Smooth muscle cell (in vitro differentiated cells): ENCODE measurements around the gene KLF16. TPM values are rescaled to one million over a fixed set of nuclear protein-coding genes. Genes with fewer than 3 reads are reported as not detected.

Source experiments
- DNase-seq: peaks from one replicate; lab custom pipeline; 2025; ENCODE audit not compliant: unreplicated experiment; lab: John Stamatoyannopoulos, UW
- H2AFZ ChIP-seq: fragments of 200-600 bp; sonication (generic); 2 replicates; pipeline ENCODE4 v1.6.0; 2016; ENCODE audit warnings: antibody characterized with exemption, low read depth, mild to moderate bottlenecking
- H3F3A ChIP-seq: fragments of 200-600 bp; sonication (generic); 2 replicates; pipeline ENCODE4 v1.6.0; 2017; ENCODE audit warnings: antibody characterized with exemption, low read depth
- H3K27ac ChIP-seq: fragments of 200-600 bp; sonication (generic); 2 replicates; pipeline ENCODE4 v1.5.1; 2016; ENCODE audit warnings: low read depth, mild to moderate bottlenecking
- H3K27me3 ChIP-seq: fragments of 200-600 bp; sonication (generic); 2 replicates; pipeline ENCODE4 v1.6.1; 2016; ENCODE audit warnings: low read depth, mild to moderate bottlenecking
- H3K36me3 ChIP-seq: fragments of 200-600 bp; sonication (generic); 2 replicates; pipeline ENCODE4 v1.5.1; 2016; ENCODE audit warnings: low read depth
- H3K4me1 ChIP-seq: fragments of 200-600 bp; sonication (generic); 2 replicates; pipeline ENCODE4 v1.5.1; 2016; ENCODE audit warnings: low read depth
- H3K4me2 ChIP-seq: fragments of 200-600 bp; sonication (generic); 2 replicates; pipeline ENCODE4 v1.6.0; 2016; ENCODE audit warnings: mild to moderate bottlenecking
- H3K4me3 ChIP-seq: fragments of 200-600 bp; sonication (generic); 2 replicates; pipeline ENCODE4 v1.5.1; 2016; ENCODE audit warnings: mild to moderate bottlenecking
- H3K79me2 ChIP-seq: fragments of 200-600 bp; sonication (generic); 2 replicates; pipeline ENCODE4 v1.6.0; 2016; ENCODE audit warnings: low read depth, mild to moderate bottlenecking
- H3K9ac ChIP-seq: fragments of 200-600 bp; sonication (generic); 2 replicates; pipeline ENCODE4 v1.6.0; 2016; ENCODE audit warnings: low read depth
- H3K9me3 ChIP-seq: fragments of 200-600 bp; sonication (generic); replicated peaks from 2 replicates; pipeline ENCODE4 v1.5.1; 2016; ENCODE audit warnings: low read depth
- H4K20me1 ChIP-seq: fragments of 200-600 bp; sonication (generic); 2 replicates; pipeline ENCODE4 v1.6.0; 2016; ENCODE audit warnings: low read depth
- WGBS: methylation state at CpG from one replicate; pipeline ENCODE4 v1.1.7; 2016; ENCODE audit warnings: low lambda C conversion rate; 5-methylcytosine and 5-hydroxymethylcytosine counted together
- polyA plus RNA-seq: library from polyadenylated mRNA; unstranded; fragments of >200 nt; fragmentation: Nextera tagmentation; extraction: Ambion mirVana; gene quantifications from 2 replicates; pipeline ENCODE4 v1.2.1, GENCODE V29; 2016
- total RNA-seq: library from RNA; depleted of rRNA; stranded (reverse); fragments of >200 nt; gene quantifications from 2 replicates; pipeline ENCODE4 v1.2.3, GENCODE V29; 2014
- TF ChIP-seq, protein P1 (sequence below): fragments of 200-600 bp; sonication (generic); IDR thresholded peaks from 2 replicates; pipeline ENCODE4 v1.5.1; 2017; ENCODE audit warnings: borderline replicate concordance, mild to moderate bottlenecking, antibody characterized with exemption; ENCODE audit not compliant: insufficient read depth, poor library complexity, severe bottlenecking

KLF16 gene
- total and polyA plus RNA-seq, 2 experiments from 2014 or later: 5.8 to 15.4 TPM

DNA sequence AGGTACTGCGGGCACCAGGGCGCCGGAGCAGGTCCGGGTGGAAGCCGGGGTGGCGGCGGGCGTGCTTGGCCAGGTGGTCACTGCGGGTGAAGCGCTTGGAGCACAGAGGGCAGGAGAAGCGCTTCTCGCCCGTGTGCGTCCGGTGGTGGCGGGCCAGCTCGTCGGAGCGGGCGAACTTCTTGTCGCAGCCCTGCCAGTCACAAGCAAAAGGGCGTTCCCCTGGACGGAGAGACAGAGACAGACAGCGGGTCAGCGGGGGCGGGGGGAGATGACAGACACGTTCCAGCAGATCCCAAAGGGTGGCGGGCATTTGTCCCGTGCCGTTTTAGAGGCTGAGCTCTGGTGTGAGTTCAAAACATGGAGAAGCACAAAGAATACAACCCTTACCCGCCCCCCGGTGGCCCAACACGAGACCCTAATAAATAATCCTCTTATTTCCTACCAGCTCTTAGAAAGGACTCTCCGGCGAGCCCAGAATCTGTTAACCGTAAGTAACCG is 8.8 kb downstream of the KLF16 start:
- no peaks in the 10 kb centered on the region for H3K27me3 ChIP-seq
- H4K20me1 ChIP-seq: peaks cover 59% of the 10 kb centered on the region
- H3K27ac ChIP-seq: peak overlapping the region; percentile 52
- peak; percentile 39 for DNase-seq
- WGBS: 54% methylated on average over 25 of the region's 37 CpGs
- TF ChIP-seq, protein P1, sequence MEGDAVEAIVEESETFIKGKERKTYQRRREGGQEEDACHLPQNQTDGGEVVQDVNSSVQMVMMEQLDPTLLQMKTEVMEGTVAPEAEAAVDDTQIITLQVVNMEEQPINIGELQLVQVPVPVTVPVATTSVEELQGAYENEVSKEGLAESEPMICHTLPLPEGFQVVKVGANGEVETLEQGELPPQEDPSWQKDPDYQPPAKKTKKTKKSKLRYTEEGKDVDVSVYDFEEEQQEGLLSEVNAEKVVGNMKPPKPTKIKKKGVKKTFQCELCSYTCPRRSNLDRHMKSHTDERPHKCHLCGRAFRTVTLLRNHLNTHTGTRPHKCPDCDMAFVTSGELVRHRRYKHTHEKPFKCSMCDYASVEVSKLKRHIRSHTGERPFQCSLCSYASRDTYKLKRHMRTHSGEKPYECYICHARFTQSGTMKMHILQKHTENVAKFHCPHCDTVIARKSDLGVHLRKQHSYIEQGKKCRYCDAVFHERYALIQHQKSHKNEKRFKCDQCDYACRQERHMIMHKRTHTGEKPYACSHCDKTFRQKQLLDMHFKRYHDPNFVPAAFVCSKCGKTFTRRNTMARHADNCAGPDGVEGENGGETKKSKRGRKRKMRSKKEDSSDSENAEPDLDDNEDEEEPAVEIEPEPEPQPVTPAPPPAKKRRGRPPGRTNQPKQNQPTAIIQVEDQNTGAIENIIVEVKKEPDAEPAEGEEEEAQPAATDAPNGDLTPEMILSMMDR: no peak
- no peaks in the 10 kb centered on the region for H3K36me3 ChIP-seq
- H3K4me2 ChIP-seq: peak overlapping the region; percentile 97
- H3K9me3 ChIP-seq: no peaks in the 10 kb centered on the region
- H3K4me1 ChIP-seq: peaks cover 51% of the 10 kb centered on the region
- no peak overlapping the region for H2AFZ ChIP-seq
- H3K4me3 ChIP-seq: peak overlapping the region; percentile 32
- H3K79me2 ChIP-seq: peaks cover 57% of the 10 kb centered on the region
- peaks cover 6% of the 10 kb centered on the region for H3F3A ChIP-seq
- no peak overlapping the region for H3K9ac ChIP-seq

- H3K27ac ChIP-seq: no peak overlapping the region
- 73% methylated on average over 5 of the region's 16 CpGs for WGBS
- TF ChIP-seq, protein P1: no peak
- no peak for DNase-seq
- H2AFZ ChIP-seq: no peak overlapping the region
- no peaks in the 10 kb centered on the region for H3K27me3 ChIP-seq
- H3K9me3 ChIP-seq: no peaks in the 10 kb centered on the region
- peaks cover 8% of the 10 kb centered on the region for H3F3A ChIP-seq
- peaks cover 46% of the 10 kb centered on the region for H3K4me1 ChIP-seq
- H3K79me2 ChIP-seq: peaks cover 52% of the 10 kb centered on the region
- no peak overlapping the region for H3K4me2 ChIP-seq
- H3K9ac ChIP-seq: no peak overlapping the region
- no peak overlapping the region for H3K4me3 ChIP-seq
- no peaks in the 10 kb centered on the region for H3K36me3 ChIP-seq
- H4K20me1 ChIP-seq: peaks cover 54% of the 10 kb centered on the region
These were observed 9.3 kb downstream of the KLF16 start for GRCh38 chr19:1854039-1854541.

DNA sequence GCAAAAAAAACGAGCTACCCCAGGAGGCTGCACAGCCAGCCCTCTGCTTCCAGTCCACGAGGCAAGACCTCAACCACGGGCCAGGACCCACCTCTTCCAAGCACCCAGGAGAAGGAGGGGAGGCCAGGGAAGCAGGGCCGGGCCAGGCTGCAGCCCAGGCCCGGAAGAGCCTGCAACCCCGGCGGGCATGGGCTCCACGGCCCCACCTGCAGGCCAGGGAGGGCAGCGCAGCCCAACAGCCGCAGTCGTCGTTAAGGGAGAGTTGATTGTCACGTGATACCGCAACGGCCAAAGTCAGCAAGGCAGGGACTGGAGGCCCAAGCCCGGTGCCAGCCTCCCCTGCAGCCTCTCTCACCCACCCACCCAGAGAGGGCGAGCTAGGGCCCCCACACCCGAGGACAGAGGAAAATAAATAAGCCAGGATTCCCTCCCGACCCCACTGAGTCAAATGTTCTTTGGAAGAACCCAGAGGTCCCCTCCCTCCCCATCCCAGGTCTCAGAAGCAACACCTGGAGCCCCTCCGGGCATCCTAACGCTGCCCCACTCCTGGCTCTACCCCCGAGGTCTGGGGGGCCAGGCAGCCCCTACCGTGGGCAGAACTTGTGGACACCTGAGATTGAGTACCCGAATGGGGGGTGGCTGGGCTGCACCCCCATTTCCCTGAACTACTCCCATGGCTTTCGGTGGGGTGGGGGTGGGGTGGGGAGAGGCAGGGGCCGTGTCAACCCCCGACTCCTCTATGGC is 9.9 kb downstream of the KLF16 start:
- no peak overlapping the region for H3K9ac ChIP-seq
- no peak overlapping the region for H3K4me2 ChIP-seq
- WGBS: 39% methylated on average over 23 of the region's 27 CpGs

More for the DNA sequence above, 9.9 kb downstream of the KLF16 start:
- Histone ChIP-seq H3K27ac (no peak overlapping the region), H3K79me2 (peaks cover 46% of the 10 kb centered on the region), H3K9me3 (no peaks in the 10 kb centered on the region), H3K27me3 (no peaks in the 10 kb centered on the region), H2AFZ (no peak overlapping the region), H3F3A (peaks cover 12% of the 10 kb centered on the region), H4K20me1 (peaks cover 48% of the 10 kb centered on the region), H3K4me3 (no peak overlapping the region), H3K4me1 (peaks cover 42% of the 10 kb centered on the region), H3K36me3 (no peaks in the 10 kb centered on the region)
- peak; percentile 22 for DNase-seq
- TF ChIP-seq, protein P1: peak; percentile 85
